GM13977 (cell line): Measurements from ENCODE around the gene MIF.
"Not testable (repeated sequence)": the region's sequence is repeated elsewhere in the genome, so short reads cannot be mapped to it uniquely, and the experiment has no call there.

Source experiments
- DNase-seq: peaks from one replicate; pipeline ENCODE4 v3.0.0; 2012; ENCODE audit warnings: low spot score
- in situ Hi-C: fragments of 300-500 bp; cut with MboI; formaldehyde crosslinking; loops from one replicate; pipeline ENCODE4 v1.12.0; 2022; ENCODE audit warnings: low sequenced_read_pairs, low pct_unique_long_range_greater_than_20kb, mixed read lengths, inconsistent platforms; ENCODE audit not compliant: unreplicated experiment
- TF ChIP-seq, protein P1 (sequence below): IDR thresholded peaks from 2 replicates; pipeline ENCODE4 v1.5.1; 2012; ENCODE audit warnings: mild to moderate bottlenecking, control low read depth; ENCODE audit not compliant: insufficient read depth; ENCODE audit errors: extremely low read depth, missing control alignments

The MIF gene

DNA sequence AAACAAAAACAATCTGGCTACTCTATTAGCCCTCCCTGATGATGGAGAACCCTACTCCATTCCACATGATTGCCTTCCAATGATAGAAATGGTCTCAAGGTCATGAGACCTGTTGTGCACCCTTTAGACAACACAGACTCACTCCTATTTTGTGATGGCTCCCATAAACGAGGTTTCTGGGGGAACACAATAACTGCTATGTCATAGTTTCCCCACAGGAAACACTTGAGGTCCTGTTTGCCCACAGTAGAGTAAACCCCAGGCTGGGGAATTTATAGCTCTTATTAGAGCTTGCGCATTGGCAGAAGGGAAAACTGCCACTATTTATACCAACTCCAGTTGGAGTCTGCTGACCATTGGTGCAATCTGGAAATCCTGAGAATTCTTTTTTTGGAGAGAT is 28.7 kb downstream of the MIF start:
- no peak for DNase-seq
- TF ChIP-seq, protein P1, sequence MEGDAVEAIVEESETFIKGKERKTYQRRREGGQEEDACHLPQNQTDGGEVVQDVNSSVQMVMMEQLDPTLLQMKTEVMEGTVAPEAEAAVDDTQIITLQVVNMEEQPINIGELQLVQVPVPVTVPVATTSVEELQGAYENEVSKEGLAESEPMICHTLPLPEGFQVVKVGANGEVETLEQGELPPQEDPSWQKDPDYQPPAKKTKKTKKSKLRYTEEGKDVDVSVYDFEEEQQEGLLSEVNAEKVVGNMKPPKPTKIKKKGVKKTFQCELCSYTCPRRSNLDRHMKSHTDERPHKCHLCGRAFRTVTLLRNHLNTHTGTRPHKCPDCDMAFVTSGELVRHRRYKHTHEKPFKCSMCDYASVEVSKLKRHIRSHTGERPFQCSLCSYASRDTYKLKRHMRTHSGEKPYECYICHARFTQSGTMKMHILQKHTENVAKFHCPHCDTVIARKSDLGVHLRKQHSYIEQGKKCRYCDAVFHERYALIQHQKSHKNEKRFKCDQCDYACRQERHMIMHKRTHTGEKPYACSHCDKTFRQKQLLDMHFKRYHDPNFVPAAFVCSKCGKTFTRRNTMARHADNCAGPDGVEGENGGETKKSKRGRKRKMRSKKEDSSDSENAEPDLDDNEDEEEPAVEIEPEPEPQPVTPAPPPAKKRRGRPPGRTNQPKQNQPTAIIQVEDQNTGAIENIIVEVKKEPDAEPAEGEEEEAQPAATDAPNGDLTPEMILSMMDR: no peak
- in situ Hi-C loops: no loop called here

DNA sequence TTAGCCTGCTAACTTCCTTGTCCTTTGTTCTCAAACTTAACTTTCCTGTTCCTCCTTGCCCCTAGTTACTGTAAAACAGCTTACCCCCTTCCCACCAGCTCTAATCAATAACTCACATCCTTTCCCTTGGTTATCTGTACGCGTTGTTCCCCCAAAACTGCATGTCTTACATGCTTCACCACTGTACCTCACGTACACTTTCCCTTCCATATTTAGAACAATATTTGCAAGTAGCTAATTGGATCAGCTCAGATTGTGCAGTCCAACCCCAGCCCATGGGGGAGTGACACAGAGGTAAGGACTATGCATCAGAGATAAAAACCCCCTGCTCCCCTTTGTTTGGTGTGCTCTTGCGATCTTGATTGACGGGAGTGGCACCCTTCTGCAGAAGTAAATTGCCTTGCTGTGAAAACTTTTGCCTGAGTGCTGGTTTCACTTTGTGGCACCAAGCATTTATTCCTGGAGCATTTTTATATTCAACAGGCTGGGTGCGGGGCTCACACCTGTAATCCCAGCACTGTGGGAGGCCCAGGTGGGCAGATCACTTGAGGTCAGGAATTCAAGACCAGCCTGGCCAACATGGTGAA is 30.9 kb downstream of the MIF start:
- in situ Hi-C loops: no loop called here
- DNase-seq: no peak
- TF ChIP-seq, protein P1: no peak

DNA sequence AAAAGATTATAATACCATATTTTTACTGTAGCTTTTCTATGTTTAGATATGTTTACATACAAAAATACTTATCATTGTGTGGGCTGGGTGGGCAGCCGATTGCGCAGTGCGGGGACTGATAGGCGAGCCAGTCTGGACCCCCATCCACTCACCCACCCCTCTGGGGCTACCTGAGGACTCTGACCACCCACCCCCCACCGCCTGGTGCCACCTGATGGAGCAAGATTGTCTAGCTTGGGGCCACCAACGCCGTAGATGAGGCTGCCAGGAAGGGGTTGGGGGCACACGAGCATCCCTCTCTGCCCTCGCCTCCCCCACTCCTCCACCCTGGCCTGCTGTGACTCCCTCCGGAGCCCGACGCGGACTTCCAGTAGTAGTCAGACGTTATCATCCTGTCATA is 32.4 kb downstream of the MIF start:
- no peak for DNase-seq
- in situ Hi-C loops: no loop called here
- TF ChIP-seq, protein P1: no peak

DNA sequence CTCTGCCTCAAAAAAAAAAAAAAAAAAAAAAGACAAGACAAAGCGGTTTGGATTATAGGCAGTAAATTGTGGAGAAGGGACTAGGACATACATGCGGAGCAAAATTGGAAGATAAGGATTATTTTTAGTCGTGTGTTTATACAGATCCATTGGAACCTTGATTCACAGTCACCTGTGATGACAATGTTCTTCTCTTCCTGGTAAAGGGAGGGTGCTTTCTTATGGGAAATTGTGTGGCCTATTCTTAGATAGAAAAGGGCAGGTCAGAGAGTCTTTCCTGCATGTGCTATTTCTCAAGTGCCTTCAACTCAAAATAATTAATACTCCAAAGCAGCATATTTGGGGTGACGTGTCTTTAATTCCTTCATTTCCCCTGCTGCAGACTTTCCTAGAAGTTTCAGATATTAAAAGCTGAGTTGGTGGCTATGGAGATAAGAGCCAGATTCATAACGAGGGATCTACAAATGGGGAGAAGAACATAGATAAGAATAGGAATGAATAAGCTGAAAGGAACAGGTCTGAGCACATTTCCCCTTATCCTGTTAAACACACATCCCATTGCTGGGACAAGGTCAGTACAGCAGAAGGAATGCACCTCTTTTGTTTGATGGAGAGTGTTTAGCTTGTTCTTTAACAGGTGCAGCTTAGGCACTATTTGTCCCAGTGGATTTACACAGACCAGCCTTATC is 44.3 kb downstream of the MIF start:
- no peak for DNase-seq
- TF ChIP-seq, protein P1: no peak
- in situ Hi-C loops: no loop called here

DNA sequence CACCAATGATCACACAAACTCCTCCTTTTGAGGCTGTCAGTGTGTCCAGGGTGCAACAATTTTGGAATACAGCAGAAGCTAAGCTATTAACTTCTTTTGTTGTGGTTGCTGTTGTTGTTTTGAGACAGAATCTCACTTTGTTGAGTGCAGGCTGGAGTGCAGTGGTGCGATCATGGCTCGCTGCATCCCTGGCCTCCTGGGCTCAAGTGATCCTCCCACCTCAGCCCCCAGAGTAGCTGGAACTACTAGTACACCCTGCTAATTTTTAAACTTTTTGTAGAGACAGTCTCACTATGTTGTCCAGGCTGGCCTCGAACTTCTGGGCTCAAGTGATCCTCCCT is 44.8 kb downstream of the MIF start:
- no peak for DNase-seq
- in situ Hi-C loops: no loop called here
- TF ChIP-seq, protein P1: no peak

DNA sequence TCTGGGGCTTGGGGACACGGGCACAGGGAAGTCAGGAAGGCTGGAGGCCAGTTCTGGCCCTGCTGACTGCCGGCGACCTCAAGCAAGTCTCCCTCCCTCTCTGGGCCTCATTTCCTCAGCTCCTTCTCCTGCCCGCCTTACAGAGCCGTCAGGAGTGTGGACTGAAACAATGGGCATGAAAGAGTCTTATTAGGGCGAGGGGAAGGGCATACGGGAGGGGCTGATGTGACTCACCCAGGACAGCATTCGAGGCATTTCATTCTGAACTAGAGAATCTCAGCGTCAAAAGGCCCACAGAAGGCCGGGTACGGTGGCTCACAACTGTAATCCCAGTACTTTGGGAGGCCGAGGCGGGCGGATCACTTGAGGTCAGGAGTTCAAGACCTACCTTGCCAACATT is 46.0 kb downstream of the MIF start:
- DNase-seq, in situ Hi-C loops: not testable (repeated sequence)
